BLaER1 treated with 17β-estradiol and CSF1 and Interleukin-3, amounts not matched to agents 10 nM and 100 nM (cell line): ENCODE results near the gene ZNF333.
A peak's percentile ranks its signal among the peaks of the same experiment; 100 is the strongest.
"Not testable (repeated sequence)": the region's sequence is repeated elsewhere in the genome, so short reads cannot be mapped to it uniquely, and the experiment has no call there.

Experiments used
- H3K27ac ChIP-seq, 11 experiments: shearing (Covaris generic); formaldehyde crosslinking; 2 replicates each; pipeline ENCODE4 v1.8.1; 2022
- H3K27me3 ChIP-seq, 11 experiments: shearing (Covaris generic); formaldehyde crosslinking; 2 replicates each; pipeline ENCODE4 v1.8.1; 2022
- H3K36me3 ChIP-seq, 11 experiments: shearing (Covaris generic); formaldehyde crosslinking; 2 replicates each; pipeline ENCODE4 v1.8.1; 2022
- H3K4me1 ChIP-seq, 10 experiments: shearing (Covaris generic); formaldehyde crosslinking; 2 replicates each; pipeline ENCODE4 v1.8.1; 2022
- H3K4me2 ChIP-seq, 11 experiments: shearing (Covaris generic); formaldehyde crosslinking; 2 replicates each; pipeline ENCODE4 v1.8.1; 2022
- H3K4me3 ChIP-seq, 10 experiments: shearing (Covaris generic); formaldehyde crosslinking; 2 replicates each; pipeline ENCODE4 v1.8.1; 2022
- H3K9ac ChIP-seq, 11 experiments: shearing (Covaris generic); formaldehyde crosslinking; 2 replicates each; pipeline ENCODE4 v1.8.1; 2022
- H3K9me3 ChIP-seq, 11 experiments: shearing (Covaris generic); formaldehyde crosslinking; replicated peaks in 1 of 11; 2 replicates each; pipeline ENCODE4 v1.8.1; 2022
- H4K20me1 ChIP-seq, 11 experiments: shearing (Covaris generic); formaldehyde crosslinking; 2 replicates each; pipeline ENCODE4 v1.8.1; 2022
- Cebpa-rat ChIP-seq, 11 experiments: shearing (Covaris generic); IDR thresholded peaks; 2 replicates each; pipeline ENCODE4 v1.8.1; 2022

The ZNF333 gene

DNA sequence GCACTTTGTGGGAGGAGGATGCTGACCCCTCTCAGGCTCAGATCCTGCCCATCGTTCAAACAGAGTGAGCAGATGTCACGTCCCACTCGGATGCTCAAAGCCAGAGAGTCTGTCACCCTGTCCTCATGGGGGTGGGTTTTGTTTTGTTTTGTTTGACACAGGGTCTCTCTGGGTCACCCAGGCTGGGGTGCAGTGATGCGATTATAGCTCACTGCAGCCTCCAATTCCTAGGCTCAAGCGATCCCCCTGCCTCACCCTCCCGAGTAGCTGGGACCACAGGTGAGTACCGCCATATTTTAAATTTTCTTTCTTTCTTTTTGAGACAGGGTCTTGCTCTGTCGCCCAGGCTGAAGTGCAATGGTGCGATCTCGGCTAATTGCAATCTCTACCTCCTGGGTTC is 84.5 kb downstream of the ZNF333 start:
- H3K27ac ChIP-seq: peak overlapping the region in 1 of 11 experiments; percentile 10; a peak in 1 of 22 replicates
- H4K20me1 ChIP-seq: peaks cover 0 to 67% (median 26%) of the 10 kb centered on the region in 11 experiments; a peak in 13 of 22 replicates
- peak overlapping the region in 7 of 11 experiments; percentile 48 to 89 (median 80); a peak in 11 of 22 replicates for H3K9ac ChIP-seq
- H3K4me2 ChIP-seq: peak overlapping the region; percentile 74 to 98 (median 90)
- peak overlapping the region in 8 of 10 experiments; percentile 65 to 99 (median 76); a peak in 16 of 20 replicates for H3K4me3 ChIP-seq
- peaks cover 0 to 15% (median 5%) of the 10 kb centered on the region in 11 experiments; a peak in 7 of 22 replicates for H3K27me3 ChIP-seq
- H3K36me3 ChIP-seq: peaks cover 0 to 60% (median 43%) of the 10 kb centered on the region in 11 experiments; a peak in 17 of 22 replicates
- no peak for TF ChIP-seq Cebpa-rat (IDR thresholded peaks at IDR 0.05)
- peaks cover 0 to 3% (median 0%) of the 10 kb centered on the region in 11 experiments; a peak in 1 of 22 replicates for H3K9me3 ChIP-seq
- H3K4me1 ChIP-seq: peaks cover 69 to 83% (median 75%) of the 10 kb centered on the region in 10 experiments

DNA sequence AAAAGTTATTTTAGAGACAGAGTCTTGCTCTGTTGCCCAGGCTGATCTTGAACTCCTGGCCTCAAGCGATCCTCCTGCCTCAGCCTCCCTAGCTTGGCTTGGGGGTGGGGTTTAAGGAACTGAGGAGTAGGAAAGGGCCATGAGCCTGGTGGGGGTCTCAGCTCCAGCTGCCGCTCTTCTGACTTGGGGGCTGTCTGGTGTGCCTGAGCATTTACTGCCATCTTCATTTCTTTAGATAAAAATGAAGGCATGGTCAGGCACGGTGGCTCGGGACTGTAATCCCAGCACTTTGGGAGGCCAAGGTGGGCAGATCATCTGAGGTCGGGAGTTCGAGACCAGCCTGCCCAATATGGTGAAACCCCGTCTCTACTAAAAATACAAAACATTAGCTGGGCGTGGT is 85.5 kb downstream of the ZNF333 start:
- peak overlapping the region; percentile 74 to 98 (median 90) for H3K4me2 ChIP-seq
- H3K27me3 ChIP-seq: peaks cover 0 to 15% (median 5%) of the 10 kb centered on the region in 11 experiments; a peak in 7 of 22 replicates
- peak overlapping the region; percentile 36 to 99 (median 70); a peak in 17 of 20 replicates for H3K4me3 ChIP-seq
- peak overlapping the region; percentile 1 to 89 (median 74); a peak in 18 of 22 replicates for H3K9ac ChIP-seq
- H3K27ac ChIP-seq: peak overlapping the region; percentile 49 to 86 (median 73); a peak in 21 of 22 replicates
- H4K20me1 ChIP-seq: peaks cover 0 to 57% (median 25%) of the 10 kb centered on the region in 11 experiments; a peak in 13 of 22 replicates
- H3K36me3 ChIP-seq: peaks cover 0 to 51% (median 33%) of the 10 kb centered on the region in 11 experiments; a peak in 17 of 22 replicates
- H3K9me3 ChIP-seq: not testable (repeated sequence)
- H3K4me1 ChIP-seq: peaks cover 72 to 89% (median 77%) of the 10 kb centered on the region in 10 experiments

GRCh38 chr19:14775869-14776586 is 86.2 kb downstream of the ZNF333 start:
- Histone ChIP-seq H3K4me2 (peak overlapping the region; percentile 74 to 98 (median 90)), H3K9ac (peak overlapping the region; percentile 30 to 89 (median 74)), H3K4me3 (peak overlapping the region; percentile 36 to 99 (median 70)), H3K9me3 (peaks cover 0 to under 1% (median 0%) of the 10 kb centered on the region in 11 experiments; a peak in 1 of 22 replicates), H3K36me3 (peaks cover 0 to 44% (median 26%) of the 10 kb centered on the region in 11 experiments; a peak in 17 of 22 replicates), H4K20me1 (peaks cover 0 to 50% (median 22%) of the 10 kb centered on the region in 11 experiments; a peak in 13 of 22 replicates), H3K27me3 (peaks cover 0 to 15% (median 5%) of the 10 kb centered on the region in 11 experiments; a peak in 7 of 22 replicates), H3K27ac (peak overlapping the region; percentile 49 to 86 (median 73)), H3K4me1 (peaks cover 71 to 89% (median 77%) of the 10 kb centered on the region in 10 experiments)
- TF ChIP-seq Cebpa-rat (IDR thresholded peaks at IDR 0.05): peak in 1 of 11 experiments; percentile 3; a peak in 1 of 22 replicates

DNA sequence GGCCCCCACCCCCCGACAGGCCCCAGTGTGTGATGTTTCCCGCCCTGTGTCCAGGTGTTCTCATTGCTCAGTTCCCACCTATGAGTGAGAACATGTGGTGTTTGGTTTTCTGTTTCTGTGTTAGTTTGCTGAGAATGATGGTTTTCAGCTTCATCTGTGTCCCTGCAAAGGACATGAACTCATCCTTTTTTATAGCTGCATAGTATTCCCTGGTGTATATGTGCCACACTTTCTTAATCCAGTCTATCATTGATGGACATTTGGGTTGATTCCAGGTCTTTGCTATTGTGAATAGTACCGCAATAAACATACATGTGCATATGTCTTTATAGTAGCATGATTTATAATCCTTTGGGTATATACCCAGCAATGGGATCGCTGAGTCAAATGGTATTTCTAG is 87.8 kb downstream of the ZNF333 start:
- peaks cover 0 to 15% (median 5%) of the 10 kb centered on the region in 11 experiments; a peak in 7 of 22 replicates for H3K27me3 ChIP-seq
- H3K4me1 ChIP-seq: peaks cover 58 to 88% (median 77%) of the 10 kb centered on the region in 10 experiments
- H3K4me2 ChIP-seq: peak overlapping the region in 9 of 11 experiments; percentile 43 to 77 (median 56); a peak in 16 of 22 replicates
- H3K9me3 ChIP-seq, H3K4me3 ChIP-seq, H3K9ac ChIP-seq: not testable (repeated sequence)
- peaks cover 0 to 34% (median 6%) of the 10 kb centered on the region in 11 experiments; a peak in 12 of 22 replicates for H4K20me1 ChIP-seq
- H3K36me3 ChIP-seq: peaks cover 0 to 28% (median 10%) of the 10 kb centered on the region in 11 experiments; a peak in 16 of 22 replicates
- H3K27ac ChIP-seq: 0 out of 22 replicates have a peak overlapping the region, but pooled peaks of 1 of the 11 experiments have one; percentile 37

GRCh38 chr19:14778110-14778845 is 88.4 kb downstream of the ZNF333 start, which contains the start of gene ADGRE2:
Gene ADGRE2, minus strand, starts transcription at chr19:14778560. Its CDS starts 1,804 bp downstream, at chr19:14776756.
- H3K4me3 ChIP-seq, H3K9me3 ChIP-seq: not testable (repeated sequence)
- Histone ChIP-seq H4K20me1 (peaks cover 0 to 28% (median 6%) of the 10 kb centered on the region in 11 experiments; a peak in 11 of 22 replicates), H3K9ac (peak within 1 kb of the TSS in 5 of 11 experiments; percentile 1 to 51 (median 9); a peak in 2 of 22 replicates), H3K27ac (peak within 1 kb of the TSS in 10 of 11 experiments; percentile 7 to 37 (median 30); a peak in 12 of 22 replicates), H3K36me3 (peaks cover 0 to 21% (median 6%) of the 10 kb centered on the region in 11 experiments; a peak in 14 of 22 replicates), H3K27me3 (peaks cover 0 to 15% (median 5%) of the 10 kb centered on the region in 11 experiments; a peak in 6 of 22 replicates), H3K4me2 (peak within 1 kb of the TSS; percentile 43 to 77 (median 63)), H3K4me1 (peaks cover 64 to 93% (median 78%) of the 10 kb centered on the region in 10 experiments)

DNA sequence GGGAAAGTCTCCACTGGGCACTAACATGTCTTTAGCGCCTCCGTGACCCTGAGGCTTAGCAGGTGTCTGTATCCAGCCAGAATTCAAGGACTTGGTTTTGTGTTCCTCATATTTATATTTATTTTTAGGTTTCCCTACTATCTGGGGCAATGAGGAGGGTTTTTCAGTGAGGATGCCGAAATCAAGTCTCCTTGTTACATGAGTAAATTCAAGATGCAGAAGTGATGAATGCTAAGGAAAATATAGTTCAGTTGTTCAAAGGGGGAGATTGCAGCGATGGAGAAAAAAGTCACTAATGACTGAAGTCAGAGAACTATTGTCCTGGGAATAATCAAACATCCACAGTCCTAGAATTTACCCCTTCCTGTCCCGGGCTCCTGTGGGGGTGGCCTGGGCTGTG is 89.3 kb downstream of the ZNF333 start:
- Histone ChIP-seq H3K9ac (0 out of 22 replicates have a peak overlapping the region, but pooled peaks of 4 of the 11 experiments have one; percentile 1 to 34 (median 9)), H3K4me3 (no peak overlapping the region), H3K36me3 (peaks cover 0 to 14% (median 0%) of the 10 kb centered on the region in 11 experiments; a peak in 7 of 22 replicates), H3K27ac (peak overlapping the region in 10 of 11 experiments; percentile 7 to 33 (median 18); a peak in 11 of 22 replicates), H3K27me3 (peaks cover 0 to 10% (median 0%) of the 10 kb centered on the region in 11 experiments; a peak in 5 of 22 replicates), H3K4me2 (peak overlapping the region; percentile 3 to 77 (median 63); a peak in 21 of 22 replicates), H3K4me1 (peaks cover 64 to 92% (median 80%) of the 10 kb centered on the region in 10 experiments), H4K20me1 (peaks cover 0 to 19% (median 6%) of the 10 kb centered on the region in 11 experiments; a peak in 11 of 22 replicates), H3K9me3 (no peaks in the 10 kb centered on the region)
- TF ChIP-seq Cebpa-rat (IDR thresholded peaks at IDR 0.05): no peak

DNA sequence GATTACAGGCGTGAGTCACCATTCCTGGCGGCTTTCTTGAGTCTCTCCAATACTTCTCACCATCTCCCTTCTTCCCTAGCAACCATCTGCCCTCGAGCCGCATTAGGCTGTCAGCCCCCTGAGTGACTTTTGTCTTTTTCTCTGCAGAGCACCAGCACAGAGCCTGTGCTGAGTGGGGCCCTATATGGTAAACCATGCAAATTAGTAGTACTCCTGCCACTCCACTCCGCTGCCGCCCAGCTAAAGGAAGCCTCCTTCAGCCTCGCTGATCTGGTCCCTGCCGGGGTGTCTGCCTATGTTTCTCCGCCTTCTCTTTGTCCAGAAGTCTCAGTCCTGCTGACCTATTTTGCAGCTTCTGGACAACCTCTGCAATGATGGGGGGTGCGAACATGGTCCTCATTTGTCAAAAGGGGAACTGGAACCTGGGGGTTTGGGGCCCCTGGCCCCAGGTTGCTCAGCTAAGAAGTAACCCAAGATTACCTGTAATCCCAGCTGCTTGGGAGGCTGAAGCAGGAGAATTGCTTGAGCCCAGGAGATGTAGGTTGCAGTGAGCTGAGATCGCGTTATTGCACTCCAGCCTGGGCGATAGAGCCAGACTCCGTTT is 90.9 kb downstream of the ZNF333 start:
- H3K27ac ChIP-seq, H3K36me3 ChIP-seq, H3K9ac ChIP-seq, H3K9me3 ChIP-seq, H3K27me3 ChIP-seq, H3K4me3 ChIP-seq, H4K20me1 ChIP-seq: not testable (repeated sequence)
- Histone ChIP-seq H3K4me2 (peak overlapping the region in 8 of 11 experiments; percentile 10 to 85 (median 52); a peak in 12 of 22 replicates), H3K4me1 (peaks cover 63 to 86% (median 77%) of the 10 kb centered on the region in 10 experiments)

- Histone ChIP-seq H3K27ac (peak overlapping the region in 7 of 11 experiments; percentile 66 to 91 (median 88); a peak in 7 of 22 replicates), H3K4me2 (peak overlapping the region in 9 of 11 experiments; percentile 80 to 92 (median 84); a peak in 15 of 22 replicates), H3K4me1 (peaks cover 63 to 88% (median 84%) of the 10 kb centered on the region in 10 experiments)
- H3K9ac ChIP-seq, H3K27me3 ChIP-seq, H3K4me3 ChIP-seq, H4K20me1 ChIP-seq, H3K36me3 ChIP-seq, H3K9me3 ChIP-seq: not testable (repeated sequence)
Observed at GRCh38 chr19:14781713-14782536, 92.1 kb downstream of the ZNF333 start.
